NCI-H82 treated with DMSO at 0.1 percent for 48 hours (cell line): ENCODE data around the gene NFATC3.

Experiments
- DNase-seq: peaks from one replicate; lab custom pipeline; 2025; ENCODE audit not compliant: unreplicated experiment; lab: John Stamatoyannopoulos, UW

The NFATC3 gene

DNA sequence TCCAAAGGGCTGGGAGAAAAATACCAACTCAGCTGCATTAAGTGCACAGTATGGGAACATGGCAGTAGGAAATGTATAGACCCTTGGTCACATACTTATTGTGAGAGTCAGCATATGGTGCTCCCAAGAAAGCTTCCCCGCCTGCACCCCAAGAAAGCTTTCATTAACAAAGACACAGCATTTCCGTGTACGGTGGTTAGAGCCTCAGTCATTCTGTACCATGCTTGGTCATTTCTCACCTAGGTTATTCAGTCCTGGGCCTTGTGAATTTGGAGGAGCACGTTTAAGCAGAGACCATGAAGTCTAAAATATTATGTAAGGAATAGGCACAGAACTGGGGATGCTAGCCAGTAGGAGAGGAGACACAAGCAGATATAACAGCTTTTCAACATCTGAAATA, 94.7 kb downstream of the NFATC3 start:
- DNase-seq: no peak

DNA sequence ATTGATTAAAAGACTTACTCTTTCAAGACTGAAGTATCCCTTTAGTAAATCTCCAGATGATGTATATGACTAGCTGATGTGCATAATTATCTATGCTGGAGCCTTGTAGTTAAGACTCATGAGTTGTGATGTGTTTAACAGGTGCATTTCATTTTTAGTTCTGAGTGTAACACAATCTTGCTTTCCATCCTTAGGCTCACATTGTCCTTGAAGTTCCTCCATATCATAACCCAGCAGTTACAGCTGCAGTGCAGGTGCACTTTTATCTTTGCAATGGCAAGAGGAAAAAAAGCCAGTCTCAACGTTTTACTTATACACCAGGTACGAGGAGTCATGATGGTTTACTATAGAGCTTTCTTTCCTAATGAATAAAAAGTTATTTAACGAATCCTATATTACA, 97.9 kb downstream of the NFATC3 start:
- no peak for DNase-seq

DNA sequence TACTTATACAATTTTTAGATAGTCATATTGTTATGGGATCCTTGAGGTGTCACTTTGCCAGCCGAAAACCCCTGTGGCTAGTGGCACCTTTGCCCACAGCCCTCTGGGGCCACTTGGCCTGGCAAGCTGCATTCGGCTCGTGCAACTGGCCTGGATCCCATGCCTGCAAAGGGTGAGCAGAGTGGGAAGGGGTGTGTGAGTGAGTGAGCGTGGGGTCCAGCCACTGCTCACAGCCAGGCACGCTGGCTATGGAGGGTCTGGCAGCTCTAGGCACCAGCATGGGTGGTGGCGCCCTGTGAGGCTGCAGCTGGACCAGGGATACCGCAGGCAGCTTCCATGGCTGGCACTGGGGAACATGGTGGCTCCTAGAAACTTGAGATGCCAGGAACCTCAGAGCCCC, 101.7 kb downstream of the NFATC3 start:
- no peak for DNase-seq

DNA sequence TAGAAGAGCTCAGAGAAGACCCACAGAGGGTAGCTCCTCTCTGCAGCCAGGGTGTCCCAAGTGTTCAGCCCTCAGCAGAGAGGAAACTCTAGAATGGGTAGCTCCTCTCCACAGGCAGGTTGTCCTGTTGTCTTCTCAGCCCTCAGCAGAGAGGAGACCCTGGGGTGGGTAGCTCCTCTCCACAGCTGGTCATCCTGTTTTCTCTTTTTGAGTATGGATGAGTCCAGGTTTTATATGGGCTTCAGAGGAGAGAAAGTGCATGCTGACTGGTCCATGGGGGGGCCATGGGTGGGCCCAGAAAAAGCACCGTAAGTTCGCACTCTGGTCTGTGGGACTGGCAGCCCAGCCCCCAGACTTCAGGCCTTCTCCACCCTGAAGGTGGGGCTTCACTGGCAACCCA, 102.3 kb downstream of the NFATC3 start:
- no peak for DNase-seq

DNA sequence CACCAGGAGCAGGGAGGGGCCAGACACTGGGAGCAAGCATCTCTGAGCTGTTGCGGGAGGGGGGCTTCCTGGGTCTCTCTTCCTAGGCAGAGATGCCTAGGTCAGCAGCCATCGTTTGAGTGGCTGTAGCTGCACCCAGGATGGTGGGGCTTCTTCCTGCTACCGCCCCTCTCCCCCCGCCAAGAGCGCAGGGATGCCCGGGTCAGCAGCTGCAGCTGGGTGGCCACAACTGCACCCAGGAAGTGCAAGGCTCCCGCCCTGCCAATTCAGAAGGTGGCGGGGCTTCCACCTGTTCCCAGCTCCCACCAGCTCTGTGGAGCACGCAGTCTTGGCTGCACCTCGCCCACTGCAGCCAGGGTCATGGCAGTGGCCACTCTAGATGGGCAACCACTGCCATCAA, 103.0 kb downstream of the NFATC3 start:
- no peak for DNase-seq

DNA sequence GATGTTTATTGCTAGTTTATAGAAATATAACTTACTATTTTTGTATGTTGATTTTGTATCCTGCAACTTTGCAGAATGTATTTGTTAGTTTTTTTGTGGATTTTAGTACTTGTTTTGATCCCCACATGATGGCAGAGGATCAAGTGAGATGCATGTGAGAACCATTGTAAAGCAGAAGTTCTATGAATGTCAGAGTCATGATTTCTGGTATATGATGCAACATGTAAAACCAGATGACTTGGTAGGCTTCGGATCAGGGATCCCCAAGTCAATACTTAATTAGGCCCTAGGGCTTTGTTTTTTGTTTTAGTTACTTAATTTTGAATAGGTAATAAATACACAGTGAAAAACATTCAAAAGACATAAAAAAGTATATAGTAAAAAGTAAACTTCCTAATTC, 104.9 kb downstream of the NFATC3 start:
- no peak for DNase-seq

DNA sequence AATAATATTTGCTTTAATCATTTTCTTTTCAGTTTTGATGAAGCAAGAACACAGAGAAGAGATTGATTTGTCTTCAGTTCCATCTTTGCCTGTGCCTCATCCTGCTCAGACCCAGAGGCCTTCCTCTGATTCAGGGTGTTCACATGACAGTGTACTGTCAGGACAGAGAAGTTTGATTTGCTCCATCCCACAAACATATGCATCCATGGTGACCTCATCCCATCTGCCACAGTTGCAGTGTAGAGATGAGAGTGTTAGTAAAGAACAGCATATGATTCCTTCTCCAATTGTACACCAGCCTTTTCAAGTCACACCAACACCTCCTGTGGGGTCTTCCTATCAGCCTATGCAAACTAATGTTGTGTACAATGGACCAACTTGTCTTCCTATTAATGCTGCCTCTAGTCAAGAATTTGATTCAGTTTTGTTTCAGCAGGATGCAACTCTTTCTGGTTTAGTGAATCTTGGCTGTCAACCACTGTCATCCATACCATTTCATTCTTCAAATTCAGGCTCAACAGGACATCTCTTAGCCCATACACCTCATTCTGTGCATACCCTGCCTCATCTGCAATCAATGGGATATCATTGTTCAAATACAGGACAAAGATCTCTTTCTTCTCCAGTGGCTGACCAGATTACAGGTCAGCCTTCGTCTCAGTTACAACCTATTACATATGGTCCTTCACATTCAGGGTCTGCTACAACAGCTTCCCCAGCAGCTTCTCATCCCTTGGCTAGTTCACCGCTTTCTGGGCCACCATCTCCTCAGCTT, 105.8 kb downstream of the NFATC3 start:
- no peak for DNase-seq

DNA sequence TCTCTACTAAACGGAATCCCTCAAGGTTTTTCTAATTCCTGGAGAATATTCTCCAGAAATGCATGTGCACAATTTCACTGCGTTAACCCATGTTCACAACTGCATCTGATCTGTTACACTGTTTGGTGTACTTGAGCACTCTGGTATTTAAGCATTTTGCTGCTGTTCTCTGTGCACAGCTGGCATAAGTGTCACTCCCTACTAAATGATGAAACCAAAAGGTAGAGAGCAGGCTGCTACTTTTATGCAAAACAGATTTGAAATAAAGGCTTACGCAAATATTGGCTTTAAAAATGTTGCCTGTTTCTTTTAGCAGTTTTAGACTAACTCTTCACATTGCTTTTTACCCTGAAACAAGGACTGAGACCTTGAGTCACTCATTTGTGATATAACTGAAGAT, 109.1 kb downstream of the NFATC3 start:
- no peak for DNase-seq

DNA sequence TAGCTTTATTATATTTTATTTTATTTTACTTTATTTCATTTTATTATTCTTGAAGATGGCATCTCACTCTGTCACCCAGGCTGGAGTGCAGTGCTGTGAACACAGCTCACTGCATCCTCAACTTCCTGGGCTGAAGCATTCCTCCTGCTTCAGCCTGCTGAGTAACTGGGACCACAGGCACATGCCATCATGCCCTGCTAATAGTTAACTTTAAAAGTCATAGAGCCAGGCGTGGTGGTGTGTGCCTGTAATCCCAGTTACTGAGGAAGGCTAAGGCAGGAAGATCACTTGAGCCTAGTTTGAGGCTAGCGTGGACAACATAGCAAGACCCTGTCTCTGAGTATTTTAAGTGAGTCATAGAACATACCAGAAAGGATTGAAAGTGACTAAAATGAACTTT, 112.1 kb downstream of the NFATC3 start:
- DNase-seq: no peak

DNA sequence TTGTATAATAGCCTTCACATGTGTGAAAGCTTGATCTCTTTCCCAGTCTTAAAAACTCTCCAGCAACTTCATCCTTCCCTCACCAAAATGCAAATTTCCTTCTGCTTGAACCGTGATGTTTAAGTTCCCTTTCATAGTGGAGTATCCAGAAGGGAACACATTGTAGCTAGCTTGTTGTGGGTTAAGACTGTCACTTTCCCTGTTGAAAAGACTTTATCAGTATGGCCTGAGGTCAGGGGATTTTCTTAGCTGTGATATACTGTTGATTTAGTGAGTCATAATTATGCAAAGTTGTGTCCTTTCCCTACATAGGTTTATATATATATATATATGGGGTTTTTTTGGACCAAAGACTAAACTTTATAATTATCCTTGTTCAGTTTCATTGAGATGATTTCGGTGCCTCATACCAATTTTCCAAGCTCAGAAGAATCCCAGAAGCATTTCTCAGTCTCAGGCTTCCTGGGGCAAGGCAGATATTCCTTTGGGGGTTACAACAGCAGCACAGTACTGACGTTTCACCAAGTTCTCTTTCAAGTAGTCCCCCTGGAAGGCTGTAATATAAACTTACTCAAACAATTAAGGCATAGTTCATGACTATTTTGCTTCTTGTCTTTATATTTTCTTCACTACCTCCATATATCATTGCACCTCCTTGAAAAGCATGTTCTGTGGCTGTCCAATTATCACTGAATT, 115.1 kb downstream of the NFATC3 start:
- no peak for DNase-seq

DNA sequence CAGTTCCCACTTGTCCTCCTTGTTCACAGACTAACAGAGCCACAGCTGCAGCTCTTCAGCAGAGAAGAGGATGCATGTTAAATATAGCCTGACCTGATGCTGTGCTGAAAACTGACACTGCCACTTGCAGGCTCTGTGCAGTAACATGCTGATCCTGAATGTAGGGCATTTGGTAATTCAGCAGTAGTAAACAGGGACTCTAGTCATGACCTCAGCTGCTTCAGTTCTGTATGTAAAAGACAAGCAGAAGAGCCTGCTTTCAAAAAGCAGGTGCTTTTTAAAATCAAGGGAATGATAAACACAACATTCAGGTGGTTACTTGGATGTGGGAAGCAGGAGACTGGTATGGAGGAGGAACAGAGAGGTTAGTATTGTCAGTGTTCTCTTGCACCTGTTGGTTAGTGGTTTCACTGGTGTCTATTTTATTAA, 116.9 kb downstream of the NFATC3 start:
- DNase-seq: no peak

DNA sequence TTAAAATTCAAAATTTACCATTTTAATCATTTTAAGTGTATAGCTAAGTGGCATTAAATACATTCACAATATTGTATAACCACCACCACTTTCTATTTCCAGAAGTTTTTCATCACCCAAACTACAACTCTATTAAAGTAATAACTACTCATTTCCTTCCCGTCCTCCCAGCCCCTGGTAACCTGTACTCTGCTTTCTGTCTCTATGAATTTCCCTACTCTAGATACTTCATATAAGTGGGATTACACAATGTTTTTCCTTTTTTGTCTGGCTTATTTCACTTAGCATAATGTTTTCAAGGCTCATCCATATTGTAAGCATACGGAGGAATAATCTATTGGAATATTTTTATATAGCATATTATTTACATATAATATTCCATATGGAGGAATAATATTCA, 121.1 kb downstream of the NFATC3 start:
- no peak for DNase-seq

DNA sequence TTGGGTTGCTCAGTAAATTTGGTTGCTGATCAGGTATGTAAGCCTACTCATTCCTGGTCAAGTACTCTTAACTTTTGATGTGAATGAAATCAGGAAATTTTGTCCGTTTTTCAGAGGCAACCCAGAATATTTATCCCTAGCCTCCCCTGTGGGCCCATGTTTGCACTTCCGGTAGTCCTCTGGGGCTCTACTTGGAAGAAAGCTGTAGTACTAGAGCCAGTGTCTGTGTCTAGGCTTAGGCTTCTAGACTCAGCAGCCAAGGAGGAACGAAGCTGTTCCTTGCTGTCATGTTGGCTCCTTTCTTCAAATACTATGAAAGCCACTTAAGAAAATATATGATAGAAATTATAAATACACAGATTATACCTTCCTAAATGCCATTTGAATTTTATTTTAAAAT, 129.6 kb downstream of the NFATC3 start:
- DNase-seq: no peak

DNA sequence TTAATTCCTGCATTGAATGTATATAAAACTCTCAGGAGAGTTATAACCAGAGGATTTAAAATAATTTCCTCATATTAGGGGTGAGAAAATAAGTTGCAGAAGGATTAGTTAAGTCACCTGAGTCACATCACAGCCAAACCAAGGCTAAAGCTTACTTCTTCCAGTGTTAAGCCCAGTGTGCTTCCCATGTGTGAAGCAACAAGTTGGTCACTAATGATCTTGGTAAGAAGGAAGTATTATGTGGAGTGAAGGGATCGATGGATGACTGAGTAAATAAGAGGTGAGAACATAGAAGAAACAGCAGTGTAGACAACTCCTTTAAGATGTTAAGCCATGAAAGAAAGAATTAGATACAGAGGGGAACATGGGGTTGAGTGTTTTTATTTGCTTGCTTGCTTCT, 130.1 kb downstream of the NFATC3 start:
- DNase-seq: no peak

DNA sequence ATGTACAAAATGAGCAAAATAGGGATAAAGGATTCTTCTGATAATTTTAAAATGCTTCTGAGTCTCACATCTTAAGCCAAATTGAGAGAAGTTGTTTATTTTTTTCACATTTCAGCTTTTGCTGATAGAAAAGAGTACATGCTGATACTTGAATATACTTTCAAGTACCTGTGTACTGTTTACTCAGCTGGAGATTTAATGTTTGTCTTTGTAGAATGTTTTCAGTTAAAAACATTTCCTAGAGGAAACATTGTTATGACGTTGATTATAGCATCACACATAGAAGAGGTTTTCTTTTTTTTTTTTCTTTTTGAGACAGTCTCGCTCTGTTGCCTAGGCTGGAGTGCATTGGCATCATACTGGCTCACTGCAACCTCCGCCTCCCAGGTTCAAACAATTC, 131.1 kb downstream of the NFATC3 start:
- no peak for DNase-seq

DNA sequence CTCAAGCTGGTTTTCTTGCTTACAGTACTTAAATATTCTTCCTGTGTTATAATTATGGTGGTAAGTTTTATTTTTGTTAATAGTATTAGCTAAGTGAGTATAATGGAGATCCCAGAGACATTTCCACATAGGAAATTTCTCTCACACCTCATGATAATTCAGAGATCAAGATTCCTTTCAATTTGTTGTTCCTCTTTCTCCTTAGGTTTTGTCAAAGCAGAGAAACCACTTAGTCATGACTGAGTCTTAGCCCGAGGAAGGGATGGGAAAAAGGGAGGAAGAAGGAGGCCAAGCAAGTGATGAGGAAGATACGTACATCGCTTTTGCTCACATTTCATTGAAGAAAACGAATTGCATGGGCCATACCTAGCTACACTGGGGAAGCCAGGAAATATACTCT, 132.3 kb downstream of the NFATC3 start:
- no peak for DNase-seq

DNA sequence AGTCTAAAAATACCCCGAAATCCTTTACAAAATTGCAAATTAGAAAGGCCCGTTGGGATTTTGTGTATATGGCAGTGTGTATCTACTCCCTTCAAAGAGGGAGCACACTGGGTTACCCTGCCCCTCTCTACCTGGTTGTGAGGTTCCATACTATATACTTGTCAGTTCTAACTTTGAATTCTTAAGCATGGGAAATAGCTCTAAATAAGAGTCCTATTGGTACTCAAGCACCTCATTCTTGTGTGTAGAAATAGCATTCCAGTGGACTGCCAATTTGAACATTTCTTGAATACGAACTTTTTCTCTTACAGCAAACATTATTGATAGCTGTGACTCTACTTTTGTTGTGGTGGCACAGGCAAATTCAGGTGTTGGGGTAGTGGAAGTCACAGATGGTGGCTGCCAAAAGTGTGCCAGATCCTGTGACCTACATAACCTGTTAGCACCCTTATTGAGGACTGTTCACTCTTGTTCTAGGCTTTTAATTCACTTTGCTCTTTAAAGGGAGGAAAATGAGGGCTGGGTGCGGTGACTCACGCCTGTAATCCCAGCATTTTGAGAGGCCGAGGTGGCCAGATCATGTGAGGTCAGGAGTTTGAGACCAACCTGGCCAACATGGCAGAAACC, 134.7 kb downstream of the NFATC3 start:
- no peak for DNase-seq

DNA sequence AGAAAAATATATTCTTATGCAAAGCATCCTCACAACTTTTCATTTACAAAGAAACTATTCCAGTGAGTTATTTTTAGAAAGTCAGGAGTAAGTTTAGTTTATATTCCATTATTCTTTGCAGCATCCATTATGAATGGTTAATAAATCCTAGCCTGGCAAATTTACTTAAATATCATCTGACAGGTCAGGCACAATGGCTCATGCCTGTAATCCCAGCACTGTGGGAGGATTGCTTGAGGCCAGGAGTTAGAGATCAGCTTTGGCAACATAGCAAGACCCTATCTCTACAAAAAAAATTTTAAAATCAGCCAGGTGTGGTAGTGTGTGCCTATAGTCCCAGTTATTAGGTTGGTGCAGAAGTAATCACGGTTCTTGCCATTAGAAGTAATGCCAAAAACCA, 137.9 kb downstream of the NFATC3 start:
- no peak for DNase-seq

DNA sequence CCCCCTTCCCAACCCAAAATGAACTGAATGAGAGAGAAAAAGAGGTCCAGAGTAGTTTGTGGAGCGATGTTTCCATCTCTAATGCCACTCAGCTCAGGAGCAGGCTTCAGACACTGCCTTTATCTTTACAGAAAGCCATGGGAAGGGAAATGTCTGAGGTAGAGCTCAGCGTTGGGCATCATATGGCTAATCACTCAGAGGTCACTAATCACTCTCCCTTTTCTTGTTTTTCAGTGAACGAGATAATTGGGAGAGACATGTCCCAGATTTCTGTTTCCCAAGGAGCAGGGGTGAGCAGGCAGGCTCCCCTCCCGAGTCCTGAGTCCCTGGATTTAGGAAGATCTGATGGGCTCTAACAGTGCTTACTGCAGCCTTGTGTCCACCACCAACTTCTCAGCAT, 140.9 kb downstream of the NFATC3 start:
- no peak for DNase-seq

DNA sequence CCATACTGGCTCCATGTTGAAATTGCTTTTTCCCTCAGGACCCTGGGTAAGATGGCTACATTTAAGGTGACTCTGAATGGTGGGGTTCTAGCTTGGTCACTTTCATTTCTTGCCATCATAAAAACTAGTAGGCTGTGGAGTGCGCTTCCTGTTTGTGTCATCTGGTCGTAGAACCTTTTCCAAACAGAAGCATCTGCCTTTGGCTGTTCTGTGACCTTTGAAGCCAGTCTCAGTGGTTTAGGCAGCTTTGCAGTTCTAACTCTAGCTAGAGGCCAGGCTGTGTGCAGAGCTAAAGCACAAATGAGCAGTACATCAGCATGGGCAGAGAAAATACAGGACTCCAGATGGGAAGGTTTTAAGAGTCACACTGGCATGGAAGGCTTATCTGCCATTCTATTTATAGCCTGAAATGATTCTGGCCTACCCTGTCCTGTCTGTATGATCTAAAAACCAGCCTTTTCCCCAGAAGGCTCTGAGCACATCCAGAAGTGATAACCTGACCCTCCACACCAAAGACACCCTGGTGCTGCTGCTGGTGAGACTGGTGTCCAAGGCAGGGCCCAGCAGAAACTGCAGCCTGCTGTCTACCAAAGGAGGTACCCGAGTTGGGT, 142.1 kb downstream of the NFATC3 start:
- DNase-seq: no peak

DNA sequence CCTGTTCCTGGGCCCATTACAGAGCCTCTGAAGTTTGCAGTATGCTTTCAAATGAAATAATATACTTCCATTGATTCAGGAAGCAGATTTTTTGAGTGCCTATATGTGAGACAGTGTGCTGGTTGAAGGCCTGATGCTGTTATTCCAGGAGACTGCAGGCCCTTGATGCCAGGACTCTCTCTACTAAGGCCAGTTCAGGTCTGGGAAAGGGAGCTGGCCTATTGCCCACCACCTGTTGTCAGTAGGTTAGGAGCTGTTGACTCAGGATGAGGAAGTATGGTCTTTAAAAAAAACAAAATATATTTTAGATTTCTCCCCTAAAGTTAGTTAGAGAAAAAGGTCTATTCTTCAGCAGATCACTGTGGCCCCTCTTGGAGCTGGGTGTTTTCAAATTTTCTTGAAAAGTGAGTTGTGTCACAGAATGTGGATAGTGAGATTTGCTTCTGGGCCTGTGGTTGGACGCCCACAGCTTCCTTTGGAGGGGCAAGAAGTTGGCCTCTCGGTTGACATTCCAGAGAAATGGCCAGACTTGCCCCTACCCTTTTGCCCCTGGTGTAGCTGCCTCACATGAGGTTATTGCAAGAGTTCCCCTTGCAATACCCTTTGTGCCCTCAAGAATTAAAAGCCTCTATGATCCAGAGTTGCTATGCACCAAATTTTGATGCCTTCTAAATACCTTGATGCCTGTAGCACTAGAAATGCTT, 142.8 kb downstream of the NFATC3 start:
- DNase-seq: no peak
